ENCODE data around the gene TTC21A. TPM values are rescaled to one million over a fixed set of nuclear protein-coding genes. Genes with fewer than 3 reads are reported as not detected.

TTC21A gene
- total and polyA plus RNA-seq, 2 of the 13 experiments (the other 11 are each of a cell fraction or from before 2014, with no cell fraction given) = 0.31 to 1.5 TPM

DNA sequence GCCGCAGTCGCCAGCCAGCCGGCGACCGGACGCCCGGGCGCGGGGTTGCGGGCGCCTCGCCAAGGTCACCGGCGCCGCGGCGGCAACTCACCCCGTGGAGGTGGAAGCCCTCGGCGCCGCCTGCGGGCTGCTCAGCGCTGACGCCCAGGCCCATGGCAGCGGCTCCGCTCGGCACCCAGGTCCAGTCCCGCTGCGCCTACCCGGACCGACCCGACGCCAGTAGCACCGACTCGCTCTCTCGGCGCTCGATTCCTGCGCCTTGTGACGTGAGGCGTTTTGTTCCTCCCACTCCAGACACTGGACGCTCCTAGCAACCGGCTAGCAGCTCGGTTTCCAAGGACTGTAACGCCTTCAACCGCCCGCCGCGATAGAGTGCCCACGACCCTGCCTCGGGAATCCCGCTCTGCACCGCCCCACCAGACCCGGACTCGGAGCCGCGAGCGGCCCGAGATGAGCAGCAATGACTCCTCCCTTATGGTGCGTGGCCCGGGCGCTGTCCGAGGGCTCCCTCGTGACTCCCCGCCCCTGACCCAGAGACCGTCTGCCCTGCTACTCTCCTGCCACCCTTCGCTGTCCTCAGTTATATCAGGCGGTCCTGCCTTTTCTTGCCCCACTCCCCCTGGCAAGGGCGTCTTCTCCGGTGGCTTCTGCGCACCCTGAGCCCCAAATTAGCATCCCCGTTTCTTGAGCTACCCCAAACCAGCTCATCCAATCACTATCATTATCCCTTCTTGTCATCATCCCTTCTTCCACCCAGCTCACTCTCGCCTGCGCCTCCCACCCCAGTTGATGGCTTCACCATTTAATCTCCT is at the start of gene TTC21A, which contains the start of gene GORASP1 (continued):
- TF ChIP-seq ATF7-NPFF (CRISPR knock-in tag; IDR thresholded peaks at IDR 0.05; ENCODE audit: low read depth) (0 out of 2 replicates have a peak, but pooled peaks have one; percentile 55), SNAI1 (CRISPR knock-in tag; IDR thresholded peaks at IDR 0.05; ENCODE audit: borderline replicate concordance) (no peak), ZNF343 (CRISPR knock-in tag; IDR thresholded peaks at IDR 0.05) (no peak), YY1 (IDR thresholded peaks at IDR 0.05; ENCODE audit: insufficient read depth, insufficient replicate concordance, low read depth, low read length) (peak; percentile 76), ZNF879 (CRISPR knock-in tag; IDR thresholded peaks at IDR 0.05) (no peak), SMAD3 (CRISPR knock-in tag; IDR thresholded peaks at IDR 0.05) (0 out of 2 replicates have a peak, but pooled peaks have one; percentile 21), CCDC6 (CRISPR knock-in tag; IDR thresholded peaks at IDR 0.05) (peak; percentile 11; the same call in 1 of the 2 replicates), ESRRA (CRISPR knock-in tag; IDR thresholded peaks at IDR 0.05; ENCODE audit: low read depth) (0 out of 2 replicates have a peak, but pooled peaks have one; percentile 39), RARA (CRISPR knock-in tag; IDR thresholded peaks at IDR 0.05) (no peak), YEATS4 (CRISPR knock-in tag; IDR thresholded peaks at IDR 0.05; ENCODE audit: borderline replicate concordance) (peak; percentile 70; the same call in 1 of the 2 replicates), PCBP2 (optimal IDR thresholded peaks at IDR 0.05; ENCODE audit: low read depth, low read length, poor library complexity, severe bottlenecking) (no peak)
- TF ChIP-seq, protein P1, sequence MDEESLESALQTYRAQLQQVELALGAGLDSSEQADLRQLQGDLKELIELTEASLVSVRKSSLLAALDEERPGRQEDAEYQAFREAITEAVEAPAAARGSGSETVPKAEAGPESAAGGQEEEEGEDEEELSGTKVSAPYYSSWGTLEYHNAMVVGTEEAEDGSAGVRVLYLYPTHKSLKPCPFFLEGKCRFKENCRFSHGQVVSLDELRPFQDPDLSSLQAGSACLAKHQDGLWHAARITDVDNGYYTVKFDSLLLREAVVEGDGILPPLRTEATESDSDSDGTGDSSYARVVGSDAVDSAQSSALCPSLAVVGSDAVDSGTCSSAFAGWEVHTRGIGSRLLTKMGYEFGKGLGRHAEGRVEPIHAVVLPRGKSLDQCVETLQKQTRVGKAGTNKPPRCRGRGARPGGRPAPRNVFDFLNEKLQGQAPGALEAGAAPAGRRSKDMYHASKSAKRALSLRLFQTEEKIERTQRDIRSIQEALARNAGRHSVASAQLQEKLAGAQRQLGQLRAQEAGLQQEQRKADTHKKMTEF (CRISPR knock-in tag; IDR thresholded peaks at IDR 0.05) = no peak; the same call in 1 of the 2 replicates
- TF ChIP-seq, protein P2, sequence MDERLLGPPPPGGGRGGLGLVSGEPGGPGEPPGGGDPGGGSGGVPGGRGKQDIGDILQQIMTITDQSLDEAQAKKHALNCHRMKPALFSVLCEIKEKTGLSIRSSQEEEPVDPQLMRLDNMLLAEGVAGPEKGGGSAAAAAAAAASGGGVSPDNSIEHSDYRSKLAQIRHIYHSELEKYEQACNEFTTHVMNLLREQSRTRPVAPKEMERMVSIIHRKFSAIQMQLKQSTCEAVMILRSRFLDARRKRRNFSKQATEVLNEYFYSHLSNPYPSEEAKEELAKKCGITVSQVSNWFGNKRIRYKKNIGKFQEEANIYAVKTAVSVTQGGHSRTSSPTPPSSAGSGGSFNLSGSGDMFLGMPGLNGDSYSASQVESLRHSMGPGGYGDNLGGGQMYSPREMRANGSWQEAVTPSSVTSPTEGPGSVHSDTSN (CRISPR knock-in tag; IDR thresholded peaks at IDR 0.05) = no peak
- TF ChIP-seq, protein P3, sequence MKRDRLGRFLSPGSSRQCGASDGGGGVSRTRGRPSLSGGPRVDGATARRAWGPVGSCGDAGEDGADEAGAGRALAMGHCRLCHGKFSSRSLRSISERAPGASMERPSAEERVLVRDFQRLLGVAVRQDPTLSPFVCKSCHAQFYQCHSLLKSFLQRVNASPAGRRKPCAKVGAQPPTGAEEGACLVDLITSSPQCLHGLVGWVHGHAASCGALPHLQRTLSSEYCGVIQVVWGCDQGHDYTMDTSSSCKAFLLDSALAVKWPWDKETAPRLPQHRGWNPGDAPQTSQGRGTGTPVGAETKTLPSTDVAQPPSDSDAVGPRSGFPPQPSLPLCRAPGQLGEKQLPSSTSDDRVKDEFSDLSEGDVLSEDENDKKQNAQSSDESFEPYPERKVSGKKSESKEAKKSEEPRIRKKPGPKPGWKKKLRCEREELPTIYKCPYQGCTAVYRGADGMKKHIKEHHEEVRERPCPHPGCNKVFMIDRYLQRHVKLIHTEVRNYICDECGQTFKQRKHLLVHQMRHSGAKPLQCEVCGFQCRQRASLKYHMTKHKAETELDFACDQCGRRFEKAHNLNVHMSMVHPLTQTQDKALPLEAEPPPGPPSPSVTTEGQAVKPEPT (CRISPR knock-in tag; IDR thresholded peaks at IDR 0.05; ENCODE audit: low read depth) = 0 out of 2 replicates have a peak, but pooled peaks have one; percentile 33
- TF ChIP-seq, protein P4, sequence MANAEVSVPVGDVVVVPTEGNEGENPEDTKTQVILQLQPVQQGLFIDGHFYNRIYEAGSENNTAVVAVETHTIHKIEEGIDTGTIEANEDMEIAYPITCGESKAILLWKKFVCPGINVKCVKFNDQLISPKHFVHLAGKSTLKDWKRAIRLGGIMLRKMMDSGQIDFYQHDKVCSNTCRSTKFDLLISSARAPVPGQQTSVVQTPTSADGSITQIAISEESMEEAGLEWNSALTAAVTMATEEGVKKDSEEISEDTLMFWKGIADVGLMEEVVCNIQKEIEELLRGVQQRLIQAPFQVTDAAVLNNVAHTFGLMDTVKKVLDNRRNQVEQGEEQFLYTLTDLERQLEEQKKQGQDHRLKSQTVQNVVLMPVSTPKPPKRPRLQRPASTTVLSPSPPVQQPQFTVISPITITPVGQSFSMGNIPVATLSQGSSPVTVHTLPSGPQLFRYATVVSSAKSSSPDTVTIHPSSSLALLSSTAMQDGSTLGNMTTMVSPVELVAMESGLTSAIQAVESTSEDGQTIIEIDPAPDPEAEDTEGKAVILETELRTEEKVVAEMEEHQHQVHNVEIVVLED (CRISPR knock-in tag; IDR thresholded peaks at IDR 0.05; ENCODE audit: borderline replicate concordance) = peak; percentile 64
- TF ChIP-seq, protein P5, sequence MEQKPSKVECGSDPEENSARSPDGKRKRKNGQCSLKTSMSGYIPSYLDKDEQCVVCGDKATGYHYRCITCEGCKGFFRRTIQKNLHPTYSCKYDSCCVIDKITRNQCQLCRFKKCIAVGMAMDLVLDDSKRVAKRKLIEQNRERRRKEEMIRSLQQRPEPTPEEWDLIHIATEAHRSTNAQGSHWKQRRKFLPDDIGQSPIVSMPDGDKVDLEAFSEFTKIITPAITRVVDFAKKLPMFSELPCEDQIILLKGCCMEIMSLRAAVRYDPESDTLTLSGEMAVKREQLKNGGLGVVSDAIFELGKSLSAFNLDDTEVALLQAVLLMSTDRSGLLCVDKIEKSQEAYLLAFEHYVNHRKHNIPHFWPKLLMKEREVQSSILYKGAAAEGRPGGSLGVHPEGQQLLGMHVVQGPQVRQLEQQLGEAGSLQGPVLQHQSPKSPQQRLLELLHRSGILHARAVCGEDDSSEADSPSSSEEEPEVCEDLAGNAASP (CRISPR knock-in tag; IDR thresholded peaks at IDR 0.05; ENCODE audit: borderline replicate concordance) = no peak
- TF ChIP-seq, protein P6, sequence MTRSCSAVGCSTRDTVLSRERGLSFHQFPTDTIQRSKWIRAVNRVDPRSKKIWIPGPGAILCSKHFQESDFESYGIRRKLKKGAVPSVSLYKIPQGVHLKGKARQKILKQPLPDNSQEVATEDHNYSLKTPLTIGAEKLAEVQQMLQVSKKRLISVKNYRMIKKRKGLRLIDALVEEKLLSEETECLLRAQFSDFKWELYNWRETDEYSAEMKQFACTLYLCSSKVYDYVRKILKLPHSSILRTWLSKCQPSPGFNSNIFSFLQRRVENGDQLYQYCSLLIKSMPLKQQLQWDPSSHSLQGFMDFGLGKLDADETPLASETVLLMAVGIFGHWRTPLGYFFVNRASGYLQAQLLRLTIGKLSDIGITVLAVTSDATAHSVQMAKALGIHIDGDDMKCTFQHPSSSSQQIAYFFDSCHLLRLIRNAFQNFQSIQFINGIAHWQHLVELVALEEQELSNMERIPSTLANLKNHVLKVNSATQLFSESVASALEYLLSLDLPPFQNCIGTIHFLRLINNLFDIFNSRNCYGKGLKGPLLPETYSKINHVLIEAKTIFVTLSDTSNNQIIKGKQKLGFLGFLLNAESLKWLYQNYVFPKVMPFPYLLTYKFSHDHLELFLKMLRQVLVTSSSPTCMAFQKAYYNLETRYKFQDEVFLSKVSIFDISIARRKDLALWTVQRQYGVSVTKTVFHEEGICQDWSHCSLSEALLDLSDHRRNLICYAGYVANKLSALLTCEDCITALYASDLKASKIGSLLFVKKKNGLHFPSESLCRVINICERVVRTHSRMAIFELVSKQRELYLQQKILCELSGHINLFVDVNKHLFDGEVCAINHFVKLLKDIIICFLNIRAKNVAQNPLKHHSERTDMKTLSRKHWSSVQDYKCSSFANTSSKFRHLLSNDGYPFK (CRISPR knock-in tag; IDR thresholded peaks at IDR 0.05; ENCODE audit: borderline replicate concordance) = peak; percentile 64; the same call in 1 of the 2 replicates

Measured in HepG2 (cell line).